ENCODE results near the gene WNK2. TPM values are rescaled to one million over a fixed set of nuclear protein-coding genes. Genes with fewer than 3 reads are reported as not detected.
"Not testable (repeated sequence)": the region's sequence is repeated elsewhere in the genome, so short reads cannot be mapped to it uniquely, and the experiment has no call there.

WNK2 gene
- total RNA-seq, 2 experiments from 2014 or later: 1.7 to 2.8 TPM

DNA sequence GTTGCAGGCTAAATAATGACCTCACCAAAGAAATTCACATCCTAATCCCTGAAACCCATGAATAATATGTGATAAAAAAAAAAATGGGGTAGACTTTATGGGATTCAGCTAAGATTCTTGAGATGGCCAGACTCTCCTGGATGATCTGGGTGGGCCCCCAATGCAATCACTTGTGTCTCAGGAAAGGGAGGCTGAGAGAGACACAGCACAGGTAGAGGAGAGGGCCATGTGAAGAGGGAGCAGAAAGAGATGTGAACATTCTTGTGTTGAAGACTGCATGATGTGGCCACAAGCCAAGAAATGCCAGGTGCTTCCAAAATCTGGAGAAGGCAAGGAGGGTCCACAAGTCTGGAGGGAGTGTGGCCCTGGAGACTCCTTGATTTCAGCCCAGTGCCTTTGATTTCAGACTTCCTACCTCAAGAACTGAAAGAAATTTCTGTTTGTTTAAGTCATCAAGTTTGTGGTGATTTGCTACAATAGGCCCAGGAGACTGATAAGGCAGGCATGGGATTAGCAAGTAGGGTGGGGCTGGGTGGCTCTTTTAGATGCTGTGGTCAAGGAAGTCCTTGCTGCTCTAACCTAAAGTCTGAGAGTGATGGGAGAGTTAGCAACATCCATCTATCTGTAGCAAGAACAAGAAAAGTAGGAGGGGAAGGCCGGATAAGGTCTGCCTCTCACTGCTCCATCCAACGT is 180.9 kb downstream of the WNK2 start:
- Mint-ChIP-seq H3K4me3 (no peak overlapping the region), H3K9me3 (peaks cover 13% of the 10 kb centered on the region), H3K36me3 (ENCODE audit: low read depth) (peaks cover 2% of the 10 kb centered on the region), H3K27ac (no peak overlapping the region), H3K27me3 (peaks cover 3% of the 10 kb centered on the region), H3K4me1 (ENCODE audit: low read depth) (no peaks in the 10 kb centered on the region)
- intact Hi-C loops (cut with micrococcal nuclease): no loop called here
- ATAC-seq (no peak), DNase-seq (no peak)
- TF ChIP-seq, protein P1, sequence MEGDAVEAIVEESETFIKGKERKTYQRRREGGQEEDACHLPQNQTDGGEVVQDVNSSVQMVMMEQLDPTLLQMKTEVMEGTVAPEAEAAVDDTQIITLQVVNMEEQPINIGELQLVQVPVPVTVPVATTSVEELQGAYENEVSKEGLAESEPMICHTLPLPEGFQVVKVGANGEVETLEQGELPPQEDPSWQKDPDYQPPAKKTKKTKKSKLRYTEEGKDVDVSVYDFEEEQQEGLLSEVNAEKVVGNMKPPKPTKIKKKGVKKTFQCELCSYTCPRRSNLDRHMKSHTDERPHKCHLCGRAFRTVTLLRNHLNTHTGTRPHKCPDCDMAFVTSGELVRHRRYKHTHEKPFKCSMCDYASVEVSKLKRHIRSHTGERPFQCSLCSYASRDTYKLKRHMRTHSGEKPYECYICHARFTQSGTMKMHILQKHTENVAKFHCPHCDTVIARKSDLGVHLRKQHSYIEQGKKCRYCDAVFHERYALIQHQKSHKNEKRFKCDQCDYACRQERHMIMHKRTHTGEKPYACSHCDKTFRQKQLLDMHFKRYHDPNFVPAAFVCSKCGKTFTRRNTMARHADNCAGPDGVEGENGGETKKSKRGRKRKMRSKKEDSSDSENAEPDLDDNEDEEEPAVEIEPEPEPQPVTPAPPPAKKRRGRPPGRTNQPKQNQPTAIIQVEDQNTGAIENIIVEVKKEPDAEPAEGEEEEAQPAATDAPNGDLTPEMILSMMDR (IDR thresholded peaks at IDR 0.05): no peak
- CTCF ChIA-PET: no interaction called here
- POLR2A ChIA-PET: no interaction called here

DNA sequence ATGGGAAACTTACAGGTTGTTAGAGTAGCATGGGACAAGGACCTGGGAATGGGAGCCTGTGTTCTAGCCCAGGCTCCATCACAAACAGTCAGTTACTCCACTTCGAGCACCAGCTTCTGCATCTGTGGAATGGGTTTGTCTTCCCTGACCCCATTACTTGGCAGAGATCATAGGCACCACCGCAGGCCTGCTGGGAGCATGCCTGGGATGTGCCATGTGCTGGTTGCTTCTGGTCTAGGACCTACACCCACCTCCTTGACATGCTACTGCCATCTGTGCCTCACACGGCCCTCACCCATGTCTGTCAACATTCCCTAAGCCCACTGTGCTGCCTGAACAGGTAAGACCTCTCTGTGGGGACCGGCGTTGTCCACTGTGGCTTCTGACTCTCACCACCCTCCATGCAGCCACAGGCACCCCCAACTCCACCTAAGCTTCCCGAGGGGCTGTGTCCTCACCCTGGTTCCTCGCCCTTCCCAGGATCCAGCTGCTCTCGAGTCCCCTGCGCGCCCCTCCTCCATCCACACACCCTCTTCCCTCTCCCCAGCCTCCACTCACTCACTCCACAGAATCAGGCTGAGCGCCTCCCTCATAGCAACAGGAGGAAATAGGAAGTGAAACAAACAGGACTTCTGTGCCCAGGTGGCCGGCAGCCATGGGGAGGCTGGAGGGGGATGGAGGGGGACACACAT is 181.6 kb downstream of the WNK2 start:
- Mint-ChIP-seq H3K27ac (no peak overlapping the region), H3K27me3 (peaks cover 5% of the 10 kb centered on the region), H3K4me3 (no peak overlapping the region), H3K9me3 (peaks cover 9% of the 10 kb centered on the region), H3K4me1 (ENCODE audit: low read depth) (no peaks in the 10 kb centered on the region), H3K36me3 (ENCODE audit: low read depth) (peaks cover 2% of the 10 kb centered on the region)
- intact Hi-C loops (cut with micrococcal nuclease): no loop called here
- TF ChIP-seq, protein P1 (IDR thresholded peaks at IDR 0.05): no peak
- POLR2A ChIA-PET: no interaction called here
- DNase-seq (no peak), ATAC-seq (no peak)
- CTCF ChIA-PET: no interaction called here

DNA sequence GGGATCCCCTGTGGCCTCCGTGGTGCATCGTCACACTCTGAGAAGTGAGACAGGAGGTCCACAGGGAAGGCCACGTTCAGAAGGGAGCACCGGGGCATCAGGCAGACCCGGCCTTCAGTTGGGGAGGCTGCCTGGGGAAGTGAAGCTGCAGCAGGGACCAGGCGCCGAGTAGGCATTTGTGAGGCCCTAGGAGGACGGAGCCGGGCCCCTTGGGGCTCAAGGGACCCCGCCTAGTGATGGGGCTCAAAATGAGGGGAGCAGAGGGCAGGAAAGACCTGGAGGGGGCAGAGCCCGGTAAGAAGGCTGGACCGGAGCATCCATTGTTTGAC is 182.1 kb downstream of the WNK2 start:
- ChIA-PET POLR2A (no interaction called here), CTCF (no interaction called here)
- Mint-ChIP-seq H3K36me3 (ENCODE audit: low read depth) (peaks cover 2% of the 10 kb centered on the region), H3K4me3 (no peak overlapping the region), H3K4me1 (ENCODE audit: low read depth) (no peaks in the 10 kb centered on the region), H3K27me3 (peaks cover 9% of the 10 kb centered on the region), H3K9me3 (peaks cover 8% of the 10 kb centered on the region), H3K27ac (no peak overlapping the region)
- TF ChIP-seq, protein P1 (IDR thresholded peaks at IDR 0.05): no peak
- DNase-seq (no peak), ATAC-seq (no peak)
- intact Hi-C loops (cut with micrococcal nuclease): no loop called here

GRCh38 chr9:93366486-93366885 is 182.5 kb downstream of the WNK2 start:
- H3K4me3 Mint-ChIP-seq; H3K27ac Mint-ChIP-seq; intact Hi-C loops (cut with micrococcal nuclease); DNase-seq; H3K36me3 Mint-ChIP-seq (ENCODE audit: low read depth); POLR2A ChIA-PET; CTCF ChIA-PET; ATAC-seq; H3K9me3 Mint-ChIP-seq; H3K4me1 Mint-ChIP-seq (ENCODE audit: low read depth); H3K27me3 Mint-ChIP-seq: not testable (repeated sequence)

GRCh38 chr9:93368437-93368836 is 184.5 kb downstream of the WNK2 start:
- Mint-ChIP-seq H3K27me3 (peaks cover 12% of the 10 kb centered on the region), H3K9me3 (no peaks in the 10 kb centered on the region), H3K27ac (no peak overlapping the region), H3K36me3 (ENCODE audit: low read depth) (no peaks in the 10 kb centered on the region), H3K4me3 (no peak overlapping the region), H3K4me1 (ENCODE audit: low read depth) (no peaks in the 10 kb centered on the region)
- intact Hi-C loops (cut with micrococcal nuclease): no loop called here
- POLR2A ChIA-PET: no interaction called here
- no peak for DNase-seq
- no peak for ATAC-seq
- TF ChIP-seq, protein P1 (IDR thresholded peaks at IDR 0.05): no peak
- CTCF ChIA-PET: no interaction called here
